Measurements from ENCODE around the gene CYSLTR2.

The CYSLTR2 gene

GRCh38 chr13:48707405-48707804 lies 53.7 kb downstream of the CYSLTR2 start:
- DNase-seq = no peak

- no peak for DNase-seq
These were observed 55.0 kb downstream of the CYSLTR2 start for GRCh38 chr13:48708764-48709163.

- no peak for DNase-seq
These were observed 55.5 kb downstream of the CYSLTR2 start for GRCh38 chr13:48709213-48709612.

DNA sequence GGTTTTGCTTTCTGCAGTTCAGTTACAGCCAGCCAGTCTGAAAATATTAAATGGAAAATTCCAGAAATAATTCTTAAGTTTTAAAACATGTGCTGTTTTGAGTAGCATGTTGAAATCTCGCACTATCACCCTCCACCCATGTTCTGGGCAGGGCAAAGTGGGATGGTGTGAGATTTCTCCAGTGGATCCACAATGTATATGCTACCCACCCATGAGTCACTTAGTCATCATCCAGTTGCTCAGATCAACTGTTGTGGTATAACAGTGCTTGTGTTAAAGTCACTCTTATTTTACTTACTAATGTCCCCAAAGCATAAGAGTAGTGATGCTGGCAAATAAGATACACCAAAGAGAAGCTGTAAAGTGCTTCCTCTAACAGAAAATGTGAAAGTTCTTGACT lies 56.4 kb downstream of the CYSLTR2 start:
- no peak for DNase-seq

GRCh38 chr13:48712141-48712540 lies 58.4 kb downstream of the CYSLTR2 start:
- no peak for DNase-seq

DNA sequence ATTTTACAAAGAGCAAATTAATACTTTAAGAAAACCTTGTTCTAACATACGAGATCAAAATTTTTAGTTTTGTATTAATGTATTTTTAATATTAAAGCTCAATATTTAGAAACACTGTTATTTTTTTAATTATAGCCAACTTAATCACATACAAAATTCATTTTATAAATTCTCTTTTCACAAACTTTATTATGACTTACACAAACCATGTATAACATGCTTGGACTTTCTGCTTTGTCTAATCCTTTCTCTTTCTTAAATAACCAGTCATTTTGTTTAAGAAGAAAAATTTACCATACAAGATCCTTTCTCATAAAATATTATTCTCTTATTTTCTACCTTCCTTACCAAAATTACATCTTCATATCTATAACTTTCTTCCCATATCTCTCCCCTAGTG lies 62.2 kb downstream of the CYSLTR2 start:
- DNase-seq = no peak

GRCh38 chr13:48720621-48721020 lies 66.9 kb downstream of the CYSLTR2 start:
- no peak for DNase-seq

DNA sequence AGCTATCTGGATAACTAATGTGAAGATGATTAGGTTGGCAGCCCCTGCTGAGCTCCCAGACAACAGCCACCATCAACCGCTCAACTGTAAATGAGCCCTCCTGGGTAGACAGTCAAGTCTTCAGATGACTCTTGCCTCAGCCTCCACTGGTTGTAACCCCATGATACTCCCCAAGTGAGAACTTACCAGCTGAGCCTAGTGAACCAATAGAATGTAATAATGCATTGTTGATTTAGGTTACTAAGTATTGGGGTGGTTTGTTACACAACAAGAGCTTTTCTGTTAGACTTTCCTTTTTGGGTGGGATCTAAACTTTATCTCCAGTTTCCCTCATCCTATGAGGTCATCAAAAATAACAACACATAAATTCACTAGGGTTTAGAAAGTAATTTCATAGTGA lies 69.4 kb downstream of the CYSLTR2 start:
- no peak for DNase-seq

- DNase-seq = no peak
These were observed 71.5 kb downstream of the CYSLTR2 start for GRCh38 chr13:48725271-48725670.

DNA sequence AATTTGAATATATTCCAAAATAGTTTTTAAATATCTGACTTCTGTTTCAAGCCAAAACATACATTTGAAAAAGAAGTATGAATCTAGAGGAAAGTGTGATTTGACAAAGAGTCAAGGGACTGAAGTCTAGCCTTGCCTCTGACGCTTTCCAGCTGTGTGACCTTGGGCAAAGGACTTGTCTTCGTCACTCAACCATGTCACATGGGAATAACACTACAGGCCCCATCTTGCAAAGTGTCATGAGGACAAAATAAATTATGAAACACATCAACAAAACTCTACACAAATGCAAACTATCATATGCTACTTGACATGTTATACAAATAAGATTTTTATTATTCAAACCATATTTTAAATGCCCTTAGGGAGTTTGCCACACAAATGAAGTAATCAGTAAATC lies 73.0 kb downstream of the CYSLTR2 start:
- DNase-seq = no peak

GRCh38 chr13:48727241-48728011 lies 73.7 kb downstream of the CYSLTR2 start:
- no peak for DNase-seq

DNA sequence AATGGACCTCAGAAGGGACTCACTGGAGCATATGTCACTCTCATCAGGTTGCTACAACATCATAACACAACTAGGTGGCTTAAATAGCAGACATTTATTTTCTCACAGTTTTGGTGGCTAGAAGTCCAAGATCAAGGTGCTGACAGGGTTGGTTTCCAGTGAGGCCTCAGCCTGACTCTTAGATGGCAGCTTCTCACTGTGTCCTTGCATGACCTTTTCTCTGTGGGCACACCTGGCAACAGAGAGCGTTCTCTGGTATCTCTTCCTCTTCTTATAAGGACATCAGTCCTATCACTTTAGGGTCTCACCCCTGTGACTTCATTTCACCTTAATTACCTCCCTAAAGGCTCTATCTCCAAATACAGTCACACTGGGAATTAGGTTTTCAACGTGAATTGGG lies 74.5 kb downstream of the CYSLTR2 start:
- no peak for DNase-seq

GRCh38 chr13:48728876-48729275 lies 75.1 kb downstream of the CYSLTR2 start:
- no peak for DNase-seq

DNA sequence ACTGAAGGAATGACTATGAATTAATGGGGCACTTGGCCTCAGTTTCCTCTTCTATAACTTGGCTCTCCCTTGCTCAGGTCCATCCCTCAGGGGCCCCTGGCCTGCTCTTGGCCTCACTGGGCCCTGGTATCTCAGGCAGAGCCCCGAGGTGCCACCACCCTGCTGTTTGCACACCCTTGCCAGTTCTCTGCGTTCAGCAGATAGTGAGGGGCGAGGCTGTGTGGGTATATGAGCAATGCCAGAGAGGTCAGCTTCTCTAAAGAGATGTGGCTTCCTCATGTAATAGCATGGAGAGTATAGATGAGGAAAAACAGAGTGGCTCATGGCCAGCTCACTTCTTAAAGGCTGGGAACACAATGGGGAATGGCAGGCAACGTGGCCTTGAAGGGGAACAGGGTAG lies 76.1 kb downstream of the CYSLTR2 start:
- DNase-seq = no peak

DNA sequence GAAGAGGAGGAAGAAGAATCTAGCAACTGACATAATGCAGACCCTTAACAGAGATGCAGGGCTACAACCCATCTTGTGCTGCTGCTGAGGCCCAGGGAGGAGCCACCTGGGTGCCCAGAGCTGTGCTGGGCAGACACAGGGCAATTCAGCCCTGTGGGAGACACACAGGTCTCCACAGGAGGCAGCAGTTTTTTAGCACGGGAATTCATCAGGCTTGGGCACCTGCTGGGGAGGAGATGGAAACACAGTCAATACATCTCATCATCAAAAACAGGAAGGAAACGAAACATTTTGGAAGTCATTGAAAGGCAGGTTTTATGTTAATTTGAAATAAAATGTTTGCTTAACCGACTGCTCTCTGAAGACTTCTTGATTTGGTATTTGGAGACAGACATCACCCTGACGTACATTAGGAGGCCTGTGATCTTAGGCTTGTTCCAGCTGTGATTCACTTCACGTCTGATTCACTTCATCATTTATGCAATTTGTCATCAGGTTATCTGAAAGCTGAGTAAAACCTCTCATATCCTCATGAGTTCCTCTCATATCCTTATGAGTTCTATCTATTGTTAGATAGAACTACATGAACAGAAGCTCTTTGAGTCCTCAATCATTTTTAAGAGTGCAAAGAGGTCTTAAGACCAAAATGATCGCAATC lies 77.4 kb downstream of the CYSLTR2 start:
- no peak for DNase-seq

DNA sequence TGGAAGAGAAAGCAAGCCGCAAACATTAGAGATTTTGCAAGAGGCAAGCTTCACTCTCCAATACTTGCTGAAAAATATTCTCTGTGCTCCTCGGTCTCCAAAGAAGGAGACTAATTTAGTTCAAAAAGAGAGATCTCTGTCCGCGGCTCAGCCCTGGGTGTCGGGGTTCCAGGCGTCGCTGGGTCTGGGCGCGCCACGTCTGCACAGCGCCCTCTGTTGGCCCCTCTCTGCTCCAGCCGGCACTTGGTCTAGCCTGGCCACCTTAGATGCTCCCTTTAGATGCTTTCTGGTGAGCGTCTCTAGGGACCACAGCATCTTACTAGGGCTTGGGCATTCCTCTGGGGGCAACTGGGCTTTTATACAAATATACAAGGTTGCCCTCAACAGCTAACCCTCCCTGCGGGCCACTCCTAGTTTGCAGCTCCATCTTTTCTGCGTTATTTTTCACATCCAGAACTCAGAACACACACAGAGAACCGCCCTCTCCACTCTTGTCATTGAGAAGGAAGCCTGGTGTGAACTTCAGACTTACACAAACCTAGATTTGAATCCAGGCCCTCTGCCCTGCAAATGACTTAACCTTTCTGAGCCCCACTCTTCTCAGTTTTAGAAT lies 78.3 kb downstream of the CYSLTR2 start:
- no peak for DNase-seq

- DNase-seq = no peak
These were observed 80.1 kb downstream of the CYSLTR2 start for GRCh38 chr13:48733739-48734335.

GRCh38 chr13:48735571-48735970 lies 81.8 kb downstream of the CYSLTR2 start:
- DNase-seq = no peak

- DNase-seq = no peak
These were observed 84.0 kb downstream of the CYSLTR2 start for GRCh38 chr13:48737689-48738088.

DNA sequence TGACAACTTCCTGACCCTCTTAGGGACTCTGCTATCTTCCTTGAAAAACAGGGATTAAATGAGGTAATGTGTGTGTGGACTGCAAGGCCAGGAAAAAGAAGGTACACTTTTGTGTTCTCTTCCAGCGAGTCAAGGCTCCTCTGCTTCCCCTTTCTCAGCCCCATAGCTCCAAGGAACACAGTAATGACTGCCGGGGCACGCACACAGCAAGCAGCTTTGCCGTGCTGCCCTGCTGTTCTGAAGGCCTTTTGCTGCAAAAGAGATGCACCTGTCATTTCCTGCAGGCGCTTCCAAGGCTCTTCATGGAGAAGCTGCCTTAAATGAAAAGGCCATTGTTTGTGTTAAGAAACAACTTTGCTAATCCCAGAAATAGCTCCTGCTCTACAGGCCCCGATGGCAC lies 84.6 kb downstream of the CYSLTR2 start:
- DNase-seq = no peak

GRCh38 chr13:48739386-48739964 lies 85.7 kb downstream of the CYSLTR2 start:
- no peak for DNase-seq

- no peak for DNase-seq
These were observed 87.6 kb downstream of the CYSLTR2 start for GRCh38 chr13:48741377-48741776.

DNA sequence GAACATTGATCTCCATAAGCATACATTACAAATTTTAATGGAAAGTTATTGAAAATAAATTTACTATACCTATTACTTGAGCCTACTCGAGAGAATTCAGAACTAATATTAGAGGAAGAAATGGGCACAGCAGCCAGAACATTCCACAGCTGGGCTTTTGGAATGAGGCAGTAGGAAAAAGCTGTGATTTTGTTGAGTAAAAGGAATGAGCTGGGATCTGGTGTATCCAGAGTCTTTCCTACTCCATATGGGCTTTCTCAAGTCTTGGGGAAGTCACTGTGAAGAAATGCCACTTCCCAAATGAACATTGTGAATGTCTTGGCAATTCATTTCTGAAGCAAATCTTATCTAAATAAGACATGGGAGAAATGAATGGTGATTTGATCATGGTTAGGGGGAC lies 93.1 kb downstream of the CYSLTR2 start:
- DNase-seq = no peak

DNA sequence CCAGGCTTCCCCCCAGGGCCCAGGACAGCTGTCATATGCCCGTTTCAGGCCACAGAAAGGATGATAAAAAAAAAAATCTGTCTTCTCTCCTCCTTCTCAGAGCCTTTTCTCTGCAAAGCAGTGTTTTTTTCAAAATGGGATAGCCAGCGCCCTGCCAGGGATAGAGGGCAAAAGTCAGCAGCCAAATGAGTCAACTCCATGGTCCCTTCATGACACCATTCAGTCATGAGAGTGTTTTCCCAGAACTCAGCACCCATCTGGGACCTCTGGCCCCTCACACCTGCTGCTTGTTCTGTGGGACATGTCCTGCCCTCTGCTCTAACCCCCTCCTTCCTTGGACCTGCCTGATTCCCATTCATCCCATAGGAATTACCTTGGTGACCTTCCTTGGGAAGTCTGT lies 95.0 kb downstream of the CYSLTR2 start:
- DNase-seq = no peak
